NCI-H526 treated with DMSO at 0.1 percent for 48 hours (cell line): ENCODE data around the gene POU2F2.
"Not testable (repeated sequence)": the region's sequence is repeated elsewhere in the genome, so short reads cannot be mapped to it uniquely, and the experiment has no call there.

Experiments
- DNase-seq: peaks from one replicate; lab custom pipeline; 2025; lab: John Stamatoyannopoulos, UW

POU2F2 gene

DNA sequence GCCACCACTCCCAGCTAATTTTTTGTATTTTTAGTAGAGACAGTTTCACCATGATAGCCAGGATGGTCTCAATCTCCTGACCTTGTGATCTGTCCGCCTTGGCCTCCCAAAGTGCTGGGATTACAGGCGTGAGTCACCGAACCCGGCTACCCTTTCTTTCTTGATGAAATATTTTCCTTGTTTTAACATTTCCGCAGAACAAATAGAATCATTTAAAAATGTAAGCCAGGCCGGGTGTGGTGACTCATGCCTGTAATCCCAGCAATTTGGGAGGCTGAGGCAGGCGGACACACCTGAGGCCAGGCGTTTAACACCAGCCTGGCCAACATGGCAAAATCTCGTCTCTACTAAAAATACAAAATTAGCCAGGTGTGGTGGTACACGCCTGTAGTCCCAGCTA lies 32.0 kb downstream of the POU2F2 start:
- not testable (repeated sequence) for DNase-seq

- no peak for DNase-seq
Measured at GRCh38 chr19:42099336-42099925, 32.8 kb downstream of the POU2F2 start.

GRCh38 chr19:42098781-42099180 lies 33.5 kb downstream of the POU2F2 start:
- DNase-seq: no peak

DNA sequence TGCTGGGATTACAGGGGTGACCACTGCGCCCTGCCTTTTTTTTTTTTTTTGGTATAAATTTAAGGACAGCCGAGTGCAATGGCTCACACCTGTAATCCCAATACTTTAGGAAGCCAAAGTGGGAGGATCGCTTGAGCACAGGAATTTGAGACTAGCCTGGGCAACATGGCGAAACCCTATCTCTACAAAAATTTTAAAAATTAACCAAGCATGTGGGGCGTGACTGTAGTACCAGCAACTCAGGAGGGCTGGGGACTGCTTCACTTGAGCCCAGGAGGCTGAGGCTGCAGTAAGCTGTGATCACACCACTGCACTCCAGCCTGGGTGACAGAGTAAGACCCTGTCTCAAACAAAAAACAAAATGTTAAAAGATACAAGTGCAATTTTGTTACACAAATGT lies 34.8 kb downstream of the POU2F2 start:
- no peak for DNase-seq

DNA sequence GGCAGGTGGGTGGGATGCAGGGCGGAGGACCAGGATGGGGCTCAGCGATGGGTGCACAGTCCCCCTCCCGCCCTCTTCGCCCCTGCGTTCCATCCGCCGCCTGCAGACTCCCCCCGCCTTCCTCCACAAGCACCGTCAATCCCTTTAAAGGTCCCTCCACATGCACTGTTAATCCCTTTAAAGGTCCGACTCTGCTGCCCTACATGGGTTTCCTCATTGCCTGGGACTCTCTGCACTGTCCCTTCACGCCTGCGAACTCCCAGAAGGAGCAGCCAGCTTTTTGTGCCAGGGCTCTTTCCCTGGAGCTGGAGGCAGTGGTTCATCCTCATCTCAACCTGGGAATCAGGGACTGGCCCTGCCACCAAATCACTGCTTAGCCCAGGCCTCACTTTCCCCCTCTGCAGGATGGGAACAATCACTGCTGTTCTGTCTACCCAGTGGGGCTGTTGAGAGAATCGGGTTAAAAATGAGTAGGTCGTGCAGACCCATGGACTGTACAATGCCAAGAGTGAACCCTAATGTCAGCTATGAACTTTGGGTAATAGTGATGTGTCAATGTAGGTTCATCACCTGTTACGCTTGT lies 35.9 kb downstream of the POU2F2 start:
- DNase-seq: no peak

DNA sequence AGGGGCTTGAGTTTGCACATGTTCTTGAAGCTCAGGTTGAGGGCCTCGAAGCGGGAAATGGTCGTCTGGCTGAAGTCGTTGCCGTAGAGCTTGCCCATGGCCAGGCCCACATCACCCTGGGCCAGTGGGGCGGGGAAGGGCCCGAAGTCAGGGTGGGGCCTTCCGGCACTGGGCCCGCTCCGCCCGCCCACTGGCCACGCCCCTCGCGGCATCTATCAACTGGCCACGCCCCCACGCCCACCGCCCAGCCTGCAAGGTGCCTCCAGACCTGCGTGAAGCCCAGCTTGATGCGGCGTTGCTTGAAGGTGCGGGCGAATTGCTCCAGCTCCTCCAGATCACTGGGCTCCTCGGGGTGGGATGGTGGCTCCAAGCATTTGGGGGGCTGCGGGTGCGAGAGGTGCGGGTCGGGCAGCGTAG lies 36.4 kb downstream of the POU2F2 start:
- no peak for DNase-seq

DNA sequence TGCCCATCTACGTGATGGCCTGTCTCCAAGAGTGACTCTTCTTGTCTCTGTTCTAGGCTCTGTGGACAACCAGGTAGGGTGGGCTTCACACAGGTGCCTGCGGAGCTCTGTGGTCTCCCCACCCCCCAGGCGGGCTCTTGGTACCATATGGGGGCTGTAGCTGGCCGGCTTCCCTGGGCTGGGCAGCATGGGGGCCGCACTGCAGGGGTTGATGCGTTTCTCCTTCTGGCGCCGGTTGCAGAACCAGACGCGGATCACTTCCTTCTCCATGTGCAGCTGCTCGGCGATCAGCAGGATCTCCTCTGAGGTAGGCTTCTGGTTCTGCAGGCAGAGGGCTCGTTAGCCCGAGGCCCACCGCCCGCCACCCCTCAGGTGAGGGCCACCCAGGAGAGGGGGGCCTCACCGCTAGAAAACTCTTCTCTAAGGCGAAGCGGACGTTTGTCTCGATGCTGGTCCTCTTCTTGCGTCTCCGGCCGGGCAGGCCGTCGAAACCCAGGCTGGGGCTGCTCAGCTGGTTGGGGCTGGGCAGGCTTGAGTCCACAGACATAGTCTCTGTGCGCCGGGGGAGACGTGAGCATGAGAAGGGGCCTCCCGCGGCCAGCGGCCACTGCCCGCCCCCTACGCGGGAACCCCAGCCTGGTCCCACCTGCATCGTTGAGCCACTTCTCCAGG lies 37.0 kb downstream of the POU2F2 start:
- DNase-seq: no peak

GRCh38 chr19:42093926-42094325 lies 38.3 kb downstream of the POU2F2 start:
- no peak for DNase-seq

GRCh38 chr19:42093505-42093904 lies 38.7 kb downstream of the POU2F2 start:
- DNase-seq: no peak

DNA sequence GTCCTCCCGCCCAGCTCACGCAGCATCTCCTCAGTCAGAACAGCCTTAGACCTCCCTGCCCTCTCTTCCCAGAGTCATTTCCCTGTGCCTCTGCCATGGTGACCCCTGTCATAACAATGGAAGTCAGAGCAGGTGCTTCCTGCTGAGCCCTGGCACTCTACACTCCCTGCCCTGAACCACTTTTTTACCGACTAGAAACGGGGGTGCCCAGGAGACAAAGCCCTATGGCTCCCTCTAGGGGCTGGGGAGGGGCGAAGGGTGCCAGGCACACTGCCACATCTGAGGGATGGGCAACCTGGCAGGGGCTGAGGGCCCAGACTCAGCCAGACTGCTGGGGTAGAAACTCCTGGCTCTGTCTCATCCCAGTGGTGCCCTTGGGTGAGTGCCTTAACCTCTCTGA lies 39.9 kb downstream of the POU2F2 start:
- no peak for DNase-seq

DNA sequence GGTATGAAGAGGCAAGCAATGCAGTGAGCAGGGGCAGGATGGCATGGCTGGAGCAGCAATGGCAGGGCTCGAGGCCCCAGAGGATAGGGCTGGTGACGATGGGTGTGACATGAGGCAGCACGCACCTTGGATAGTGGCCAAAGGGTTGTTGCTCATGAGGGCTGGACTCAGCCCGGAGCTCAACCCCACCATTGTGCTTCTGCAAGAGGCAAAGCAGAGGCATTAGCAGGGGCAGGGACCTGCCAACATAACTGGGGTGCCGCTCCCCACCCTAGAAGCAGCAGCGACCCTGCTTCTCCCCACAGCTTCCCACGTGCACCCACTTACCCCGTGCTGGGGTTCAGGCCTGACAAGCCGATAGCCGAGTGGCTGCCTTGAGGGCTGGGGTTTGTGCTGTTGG lies 40.5 kb downstream of the POU2F2 start:
- DNase-seq: no peak

- no peak for DNase-seq
Measured at GRCh38 chr19:42091300-42091699, 40.9 kb downstream of the POU2F2 start.

- no peak for DNase-seq
Measured at GRCh38 chr19:42090672-42091071, 41.6 kb downstream of the POU2F2 start.

- no peak for DNase-seq
Measured at GRCh38 chr19:42089772-42090171, 42.5 kb downstream of the POU2F2 start.

GRCh38 chr19:42089191-42089750 lies 43.0 kb downstream of the POU2F2 start:
- no peak for DNase-seq

GRCh38 chr19:42088471-42089190 lies 43.6 kb downstream of the POU2F2 start:
- no peak for DNase-seq

GRCh38 chr19:42086770-42087550 lies 45.3 kb downstream of the POU2F2 start:
- no peak for DNase-seq

DNA sequence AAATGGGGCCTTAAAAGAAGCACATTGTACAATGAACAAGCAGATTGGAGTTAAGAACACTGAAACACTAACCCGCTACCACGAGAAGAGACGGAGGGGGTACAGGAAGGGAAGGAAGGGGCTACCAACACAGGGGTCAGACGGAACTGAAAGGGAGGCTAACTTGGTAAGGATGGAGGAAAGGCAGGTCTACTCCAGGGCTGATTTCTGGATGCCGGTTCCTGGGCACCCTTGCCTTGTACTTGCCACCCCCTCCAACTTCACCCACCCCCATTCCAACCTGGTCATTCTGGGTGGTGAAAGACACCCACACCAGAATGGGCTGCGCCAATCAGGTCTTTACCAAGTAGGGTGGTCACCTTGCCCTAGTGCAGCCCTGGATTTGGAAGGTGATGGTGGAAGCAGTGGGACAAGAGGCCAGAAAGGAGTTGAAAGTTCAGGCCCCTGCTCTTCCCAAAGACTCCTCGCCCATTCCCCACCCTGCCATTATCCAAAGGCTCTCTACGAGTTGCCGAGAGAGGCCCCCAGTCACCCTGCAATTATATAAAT lies 46.0 kb downstream of the POU2F2 start:
- DNase-seq: no peak

DNA sequence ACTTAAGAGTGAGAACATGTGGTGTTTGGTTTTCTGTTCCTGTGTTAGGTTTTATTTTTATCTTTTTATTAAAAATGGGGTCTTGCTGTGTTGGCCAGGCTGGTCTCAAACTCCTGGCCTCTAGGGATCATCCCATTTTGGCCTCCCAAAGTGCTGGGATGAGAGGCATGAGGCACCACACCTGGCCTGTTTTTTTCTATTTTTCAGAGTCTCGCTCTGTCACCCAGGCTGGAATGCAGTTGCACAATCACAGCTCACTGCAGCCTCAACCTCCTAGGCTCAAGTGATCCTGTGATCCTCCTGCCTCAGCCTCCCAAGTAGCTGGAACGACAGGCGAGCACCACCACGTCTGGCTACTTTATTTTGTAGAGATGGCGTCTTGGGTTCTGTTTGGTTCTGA lies 48.7 kb downstream of the POU2F2 start:
- DNase-seq: no peak

DNA sequence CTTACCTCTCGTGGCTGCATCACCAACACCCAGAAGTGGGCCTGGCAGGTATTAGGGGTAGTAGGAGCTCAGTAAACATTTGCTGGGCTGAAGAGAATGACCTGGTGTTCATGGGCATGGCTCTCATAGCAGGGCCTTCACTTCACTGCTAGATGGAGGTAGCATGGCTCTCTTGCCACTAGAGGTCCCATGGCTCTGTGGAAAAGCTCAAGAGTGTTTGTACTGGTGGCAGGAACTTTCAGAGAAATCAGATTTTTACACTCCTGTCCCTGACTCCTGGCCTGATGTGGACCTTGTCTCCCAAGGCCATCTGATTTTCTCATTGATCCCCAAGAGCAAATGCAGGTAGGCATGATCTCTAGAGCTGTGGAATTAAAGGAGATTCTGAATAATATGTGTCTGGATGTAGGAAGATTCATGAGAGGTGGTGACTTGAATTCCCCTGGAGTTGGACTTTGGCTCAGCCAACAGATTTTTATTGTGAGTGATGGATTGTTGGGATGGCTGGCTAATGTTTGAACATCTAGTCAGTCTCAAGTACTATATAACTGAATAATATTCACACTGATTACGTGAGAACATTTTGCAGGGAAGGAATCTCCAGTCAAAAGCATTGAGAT lies 50.6 kb downstream of the POU2F2 start:
- no peak for DNase-seq

GRCh38 chr19:42080764-42081375 lies 51.4 kb downstream of the POU2F2 start:
- no peak for DNase-seq
